ENCODE measurements around the gene HMX2. TPM values are rescaled to one million over a fixed set of nuclear protein-coding genes. Genes with fewer than 3 reads are reported as not detected.

Gene HMX2
- total RNA-seq, 4 donors from 2014 or later, result not detected

GRCh38 chr10:123143825-123144168, 4.1 kb upstream of the HMX2 start:
- whole genome bisulfite sequencing, result 9% methylated on average over 10 of the region's 10 CpGs
- H3K9me3 ChIP-seq, result no peaks in the 10 kb centered on the region
- H3K36me3 ChIP-seq, result no peaks in the 10 kb centered on the region
- DNase-seq (ENCODE audit: extremely low spot score), result no peak
- intact Hi-C loops (cut with DNase I), result no loop called here
- no peak overlapping the region for H3K27ac ChIP-seq (replicated peaks in 1 of 4)
- TF ChIP-seq POLR2AphosphoS5 (IDR thresholded peaks at IDR 0.05) (no peak), EP300 (IDR thresholded peaks at IDR 0.05) (no peak), POLR2A (IDR thresholded peaks at IDR 0.05; ENCODE audit: low read depth) (no peak), CTCF (IDR thresholded peaks at IDR 0.05) (no peak)
- H3K4me3 ChIP-seq, result no peak overlapping the region
- peaks cover 0 to 100% (median 95%) of the 10 kb centered on the region in 4 donors for H3K27me3 ChIP-seq
- H3K4me1 ChIP-seq, result peaks cover 19 to 69% (median 54%) of the 10 kb centered on the region in 4 donors

GRCh38 chr10:123144697-123145541, 3.0 kb upstream of the HMX2 start:
- peak; percentile 90 for DNase-seq (ENCODE audit: extremely low spot score)
- TF ChIP-seq POLR2AphosphoS5 (IDR thresholded peaks at IDR 0.05), result no peak
- no peak for TF ChIP-seq POLR2A (IDR thresholded peaks at IDR 0.05; ENCODE audit: low read depth)
- TF ChIP-seq CTCF (IDR thresholded peaks at IDR 0.05), result no peak
- Histone ChIP-seq H3K4me3 (no peak overlapping the region), H3K27ac (replicated peaks in 1 of 4) (no peak overlapping the region), H3K27me3 (peaks cover 5 to 100% (median 96%) of the 10 kb centered on the region in 4 donors), H3K4me1 (peaks cover 28 to 72% (median 56%) of the 10 kb centered on the region in 4 donors), H3K9me3 (no peaks in the 10 kb centered on the region), H3K36me3 (no peaks in the 10 kb centered on the region)
- intact Hi-C loops (cut with DNase I), result no loop called here
- whole genome bisulfite sequencing, result 7% methylated on average over 13 of the region's 29 CpGs

GRCh38 chr10:123145542-123146012, 2.4 kb upstream of the HMX2 start:
- DNase-seq (ENCODE audit: extremely low spot score), result no peak
- Histone ChIP-seq H3K4me1 (peaks cover 34 to 72% (median 57%) of the 10 kb centered on the region in 4 donors), H3K27me3 (peaks cover 6 to 100% (median 96%) of the 10 kb centered on the region in 4 donors), H3K36me3 (no peaks in the 10 kb centered on the region), H3K9me3 (no peaks in the 10 kb centered on the region), H3K27ac (replicated peaks in 1 of 4) (no peak overlapping the region), H3K4me3 (no peak overlapping the region)
- no peak for TF ChIP-seq CTCF (IDR thresholded peaks at IDR 0.05)
- no peak for TF ChIP-seq POLR2A (IDR thresholded peaks at IDR 0.05; ENCODE audit: low read depth)
- no peak for TF ChIP-seq POLR2AphosphoS5 (IDR thresholded peaks at IDR 0.05)
- no peak for TF ChIP-seq EP300 (IDR thresholded peaks at IDR 0.05)
- intact Hi-C loops (cut with DNase I), result no loop called here
- 10% methylated on average over 13 of the region's 14 CpGs for WGBS

GRCh38 chr10:123146013-123146893, 1.7 kb upstream of the HMX2 start:
- Histone ChIP-seq H3K27me3 (peaks cover 6 to 100% (median 96%) of the 10 kb centered on the region in 4 donors), H3K27ac (replicated peaks in 1 of 4) (no peak overlapping the region), H3K4me1 (peaks cover 41 to 78% (median 63%) of the 10 kb centered on the region in 4 donors), H3K36me3 (no peaks in the 10 kb centered on the region), H3K9me3 (no peaks in the 10 kb centered on the region), H3K4me3 (peak overlapping the region in 3 of 4 donors; percentile 14 to 22 (median 20))
- 6% methylated on average over 5 of the region's 59 CpGs for WGBS
- intact Hi-C loops (cut with DNase I), result no loop called here
- DNase-seq (ENCODE audit: extremely low spot score), result peak; percentile 83
- no peak for TF ChIP-seq POLR2AphosphoS5 (IDR thresholded peaks at IDR 0.05)
